Urinary bladder (tissue), 4 donors: ENCODE measurements around the gene MMP8. TPM values are rescaled to one million over a fixed set of nuclear protein-coding genes. Genes with fewer than 3 reads are reported as not detected.
"Not testable (repeated sequence)": the region's sequence is repeated elsewhere in the genome, so short reads cannot be mapped to it uniquely, and the experiment has no call there.

Experiments
- DNase-seq: peaks from one replicate; pipeline ENCODE4 v3.0.0-alpha.2; 2015; ENCODE audit errors: extremely low spot score
- H3K27ac ChIP-seq: one replicate; pipeline ENCODE4 v1.5.1; 2013; ENCODE audit warnings: low read depth, mild to moderate bottlenecking, moderate library complexity
- H3K36me3 ChIP-seq: one replicate; pipeline ENCODE4 v1.6.1; 2013; ENCODE audit warnings: mild to moderate bottlenecking, moderate library complexity; ENCODE audit not compliant: insufficient read depth
- H3K4me1 ChIP-seq: one replicate; pipeline ENCODE4 v1.6.1; 2013; ENCODE audit warnings: mild to moderate bottlenecking, moderate library complexity; ENCODE audit not compliant: insufficient read depth
- H3K4me3 ChIP-seq: one replicate; pipeline ENCODE4 v1.5.1; 2013; ENCODE audit warnings: low read depth, low read length
- WGBS: extraction: QIAGEN DNeasy Blood & Tissue Kit; methylation state at CpG from one replicate; pipeline ENCODE4 v1.1.7; 2013; 5-methylcytosine and 5-hydroxymethylcytosine counted together
- polyA plus RNA-seq: library from polyadenylated mRNA; stranded (reverse); fragments of 200-250 nt; gene quantifications from one replicate; pipeline ENCODE4 v1.2.3, GENCODE V29; 2013
- total RNA-seq: library from RNA; depleted of rRNA; stranded (reverse); fragments of >200 nt; gene quantifications from one replicate; pipeline ENCODE4 v1.2.3, GENCODE V29; 2014
- donor health status: healthy with polysubstance abuse.
- donor health status: healthy.

Gene MMP8
- total and polyA plus RNA-seq, 2 donors, result 0.37 to 1.3 TPM

- H3K4me3 ChIP-seq, H3K4me1 ChIP-seq, H3K27ac ChIP-seq, H3K36me3 ChIP-seq, DNase-seq: not testable (repeated sequence)
- 83% methylated on average over 32 of the region's 32 CpGs for WGBS
Observed at GRCh38 chr11:102746746-102747578, 22.2 kb upstream of the MMP8 start.

- Histone ChIP-seq H3K36me3 (no peaks in the 10 kb centered on the region), H3K4me1 (no peaks in the 10 kb centered on the region), H3K27ac (no peak overlapping the region), H3K4me3 (no peak overlapping the region)
- no peak for DNase-seq
Observed at GRCh38 chr11:102734650-102735049, 9.9 kb upstream of the MMP8 start.

- no peak overlapping the region for H3K4me3 ChIP-seq
- no peaks in the 10 kb centered on the region for H3K36me3 ChIP-seq
- H3K27ac ChIP-seq, result no peak overlapping the region
- 61% methylated on average over 8 of the region's 8 CpGs for WGBS
- DNase-seq, result no peak
- no peaks in the 10 kb centered on the region for H3K4me1 ChIP-seq
Observed at GRCh38 chr11:102733232-102733875, 8.6 kb upstream of the MMP8 start.

- not testable (repeated sequence) for H3K27ac ChIP-seq, H3K36me3 ChIP-seq, DNase-seq, H3K4me1 ChIP-seq, H3K4me3 ChIP-seq
- WGBS, result 62% methylated on average over 8 of the region's 8 CpGs
Observed at GRCh38 chr11:102730944-102731343, 6.2 kb upstream of the MMP8 start.

GRCh38 chr11:102729849-102730815 is 5.4 kb upstream of the MMP8 start:
- 48% methylated on average over 9 of the region's 9 CpGs for WGBS
- no peaks in the 10 kb centered on the region for H3K4me1 ChIP-seq
- no peak for DNase-seq
- no peak overlapping the region for H3K4me3 ChIP-seq
- no peaks in the 10 kb centered on the region for H3K36me3 ChIP-seq
- no peak overlapping the region for H3K27ac ChIP-seq

GRCh38 chr11:102727890-102728289 is 3.1 kb upstream of the MMP8 start:
- WGBS, result 87% methylated on average over 2 of the region's 2 CpGs
- H3K27ac ChIP-seq, result no peak overlapping the region
- no peak for DNase-seq
- H3K4me1 ChIP-seq, result no peaks in the 10 kb centered on the region
- H3K4me3 ChIP-seq, result no peak overlapping the region
- no peaks in the 10 kb centered on the region for H3K36me3 ChIP-seq

- no peak for DNase-seq
- Histone ChIP-seq H3K36me3 (no peaks in the 10 kb centered on the region), H3K4me1 (no peaks in the 10 kb centered on the region), H3K27ac (no peak overlapping the region), H3K4me3 (no peak overlapping the region)
Observed at GRCh38 chr11:102722821-102723220, 1.9 kb downstream of the MMP8 start.

GRCh38 chr11:102719620-102720277 is 5.0 kb downstream of the MMP8 start:
- DNase-seq, result no peak
- Histone ChIP-seq H3K36me3 (no peaks in the 10 kb centered on the region), H3K4me1 (no peaks in the 10 kb centered on the region), H3K27ac (no peak overlapping the region), H3K4me3 (no peak overlapping the region)
- 76% methylated on average over 4 of the region's 4 CpGs for WGBS

- no peaks in the 10 kb centered on the region for H3K4me1 ChIP-seq
- H3K4me3 ChIP-seq, result no peak overlapping the region
- no peak overlapping the region for H3K27ac ChIP-seq
- H3K36me3 ChIP-seq, result no peaks in the 10 kb centered on the region
- no peak for DNase-seq
Observed at GRCh38 chr11:102717280-102717679, 7.5 kb downstream of the MMP8 start.

GRCh38 chr11:102716527-102716926 is 8.2 kb downstream of the MMP8 start:
- DNase-seq, result no peak
- Histone ChIP-seq H3K4me3 (no peak overlapping the region), H3K36me3 (no peaks in the 10 kb centered on the region), H3K4me1 (no peaks in the 10 kb centered on the region), H3K27ac (no peak overlapping the region)
- WGBS, result 94% methylated on average over 1 of the region's 1 CpG

GRCh38 chr11:102712137-102712536 is 12.6 kb downstream of the MMP8 start:
- Histone ChIP-seq H3K27ac (no peak overlapping the region), H3K4me1 (no peaks in the 10 kb centered on the region), H3K36me3 (no peaks in the 10 kb centered on the region), H3K4me3 (no peak overlapping the region)
- DNase-seq, result no peak
- 85% methylated on average over 3 of the region's 3 CpGs for WGBS

- H3K27ac ChIP-seq, result no peak overlapping the region
- no peak overlapping the region for H3K4me3 ChIP-seq
- no peak for DNase-seq
- no peaks in the 10 kb centered on the region for H3K4me1 ChIP-seq
- WGBS, result 86% methylated on average over 2 of the region's 2 CpGs
- no peaks in the 10 kb centered on the region for H3K36me3 ChIP-seq
Observed at GRCh38 chr11:102709201-102709945, 15.4 kb downstream of the MMP8 start.

- Histone ChIP-seq H3K27ac (no peak overlapping the region), H3K4me1 (no peaks in the 10 kb centered on the region), H3K4me3 (no peak overlapping the region), H3K36me3 (no peaks in the 10 kb centered on the region)
- WGBS, result 81% methylated on average over 4 of the region's 4 CpGs
- no peak for DNase-seq
Observed at GRCh38 chr11:102708654-102709053, 16.1 kb downstream of the MMP8 start.
